Measurements from ENCODE around the gene ITGAD.
"Not testable (repeated sequence)": the region's sequence is repeated elsewhere in the genome, so short reads cannot be mapped to it uniquely, and the experiment has no call there.

Gene ITGAD

DNA sequence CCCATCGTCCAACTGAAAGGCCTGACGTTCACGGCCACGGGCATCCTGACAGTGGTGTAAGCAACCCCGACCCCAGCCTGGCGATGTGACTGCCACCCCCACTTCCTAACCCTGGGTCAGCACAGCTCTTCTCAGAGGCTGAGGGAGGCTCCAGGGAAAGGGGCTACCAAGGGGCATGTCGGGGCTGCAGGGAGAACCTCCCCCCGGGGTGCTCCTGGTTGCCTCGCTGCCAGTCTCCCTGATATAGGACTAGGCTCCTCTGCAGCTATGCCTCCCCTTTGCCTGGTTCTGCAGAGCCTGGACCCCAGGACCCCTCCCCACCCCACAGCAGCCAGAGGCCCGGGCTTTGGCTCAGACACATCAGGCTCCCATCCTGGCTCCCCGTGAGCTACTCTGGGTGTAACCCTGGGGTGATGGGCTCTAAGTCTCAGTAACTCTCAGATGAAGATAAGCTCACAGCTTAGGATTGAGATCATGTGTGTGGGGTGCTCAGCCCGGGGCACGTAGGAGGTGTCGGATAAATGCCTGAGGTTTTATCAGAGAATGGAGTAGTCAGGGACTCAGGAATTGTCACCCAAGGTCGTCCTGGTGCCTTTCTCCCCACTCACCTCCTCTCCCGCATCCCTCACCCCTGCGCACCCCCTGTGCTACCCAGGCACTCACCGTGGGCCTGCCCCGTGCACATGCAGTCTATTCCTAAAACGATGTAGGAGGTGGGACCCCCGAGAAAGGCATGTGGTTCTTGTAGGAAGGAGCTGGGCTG is 10.6 kb downstream of the ITGAD start:
- no peak for DNase-seq (ENCODE audit: low spot score)

DNA sequence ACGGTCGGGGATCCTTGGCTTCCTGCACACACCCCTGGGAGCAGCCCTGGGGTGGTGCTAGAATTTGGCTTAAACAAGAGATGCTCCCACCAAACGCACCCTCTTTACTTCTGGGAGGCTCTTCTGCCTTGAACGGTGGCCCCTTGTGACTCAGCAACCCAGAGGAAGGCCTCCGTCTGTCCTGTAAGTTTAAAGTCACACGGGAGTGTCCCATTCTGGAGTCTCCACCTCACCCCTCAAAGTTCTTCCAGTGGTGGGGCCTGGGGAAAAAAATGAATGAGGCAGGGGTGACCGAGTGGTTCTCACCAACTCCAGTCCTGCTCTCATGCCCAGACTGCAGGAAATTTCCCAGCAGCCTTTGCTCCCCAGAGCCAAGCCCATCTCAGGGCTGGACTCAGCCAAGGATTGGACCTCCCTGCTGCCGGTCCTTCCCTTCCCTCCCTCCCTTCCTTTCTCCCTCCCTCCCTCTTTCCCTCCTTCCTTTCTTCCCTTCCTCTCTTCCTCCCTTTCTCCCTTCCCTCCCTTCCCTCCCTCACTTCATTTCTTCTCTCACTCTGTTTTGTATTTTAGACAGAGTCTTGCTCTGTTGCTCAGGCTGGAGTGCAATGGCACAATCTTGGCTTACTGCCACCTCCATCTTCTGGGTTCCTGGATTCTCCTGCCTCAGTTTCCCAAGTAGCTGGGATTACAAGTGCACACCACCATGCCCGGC is 11.4 kb downstream of the ITGAD start:
- no peak for DNase-seq (ENCODE audit: low spot score)

DNA sequence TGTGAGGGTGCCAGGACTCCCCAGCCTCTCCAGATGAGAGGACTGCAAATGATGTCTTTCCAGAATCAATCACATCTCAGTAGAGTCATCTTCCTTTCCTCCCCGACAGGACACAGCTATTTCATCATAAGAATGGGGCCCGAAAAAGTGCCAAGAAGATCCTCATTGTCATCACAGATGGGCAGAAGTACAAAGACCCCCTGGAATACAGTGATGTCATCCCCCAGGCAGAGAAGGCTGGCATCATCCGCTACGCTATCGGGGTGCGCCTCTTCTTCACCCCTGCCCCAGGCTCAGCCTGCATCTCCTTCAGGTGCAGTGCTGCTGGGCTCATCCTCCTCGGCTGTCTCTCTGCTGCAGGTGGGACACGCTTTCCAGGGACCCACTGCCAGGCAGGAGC is 14.3 kb downstream of the ITGAD start:
- no peak for DNase-seq (ENCODE audit: low spot score)

DNA sequence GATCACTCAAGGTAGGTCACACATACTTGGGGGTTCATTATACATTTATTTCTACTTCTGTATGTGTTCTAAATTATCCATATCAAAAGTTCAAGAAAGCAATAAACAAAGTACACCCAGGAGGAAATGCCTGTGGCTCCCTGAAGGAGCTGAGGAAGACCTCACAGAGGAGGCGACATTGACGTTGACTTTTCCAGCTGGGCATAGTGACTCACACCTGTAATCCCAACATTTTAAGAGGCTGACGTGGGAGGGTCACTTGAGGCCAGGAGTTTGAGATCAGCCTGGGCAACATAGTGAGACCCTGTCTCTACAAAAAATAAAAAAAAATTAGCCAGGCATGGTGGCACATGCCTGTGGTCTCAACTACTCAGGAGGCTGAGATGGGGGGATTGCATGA is 16.3 kb downstream of the ITGAD start:
- no peak for DNase-seq (ENCODE audit: low spot score)

DNA sequence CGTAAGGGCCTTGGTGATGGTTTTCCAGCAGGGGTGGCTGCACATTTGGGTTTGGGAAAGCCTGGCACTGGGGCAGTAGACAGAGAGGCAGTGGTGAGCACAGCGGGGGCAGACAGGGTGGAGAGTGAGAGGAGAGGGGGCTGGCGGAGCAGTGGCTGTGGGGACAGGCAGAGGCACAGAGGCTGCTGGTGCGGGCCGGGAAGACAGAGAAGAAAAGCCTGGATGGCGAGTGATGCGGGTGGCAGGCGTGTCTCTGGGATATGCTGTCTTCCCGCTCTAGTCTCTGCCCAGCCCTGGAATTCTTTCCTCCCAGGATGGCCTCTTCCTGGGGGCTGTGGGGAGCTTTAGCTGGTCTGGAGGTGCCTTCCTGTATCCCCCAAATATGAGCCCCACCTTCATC is 16.9 kb downstream of the ITGAD start:
- no peak for DNase-seq (ENCODE audit: low spot score)

DNA sequence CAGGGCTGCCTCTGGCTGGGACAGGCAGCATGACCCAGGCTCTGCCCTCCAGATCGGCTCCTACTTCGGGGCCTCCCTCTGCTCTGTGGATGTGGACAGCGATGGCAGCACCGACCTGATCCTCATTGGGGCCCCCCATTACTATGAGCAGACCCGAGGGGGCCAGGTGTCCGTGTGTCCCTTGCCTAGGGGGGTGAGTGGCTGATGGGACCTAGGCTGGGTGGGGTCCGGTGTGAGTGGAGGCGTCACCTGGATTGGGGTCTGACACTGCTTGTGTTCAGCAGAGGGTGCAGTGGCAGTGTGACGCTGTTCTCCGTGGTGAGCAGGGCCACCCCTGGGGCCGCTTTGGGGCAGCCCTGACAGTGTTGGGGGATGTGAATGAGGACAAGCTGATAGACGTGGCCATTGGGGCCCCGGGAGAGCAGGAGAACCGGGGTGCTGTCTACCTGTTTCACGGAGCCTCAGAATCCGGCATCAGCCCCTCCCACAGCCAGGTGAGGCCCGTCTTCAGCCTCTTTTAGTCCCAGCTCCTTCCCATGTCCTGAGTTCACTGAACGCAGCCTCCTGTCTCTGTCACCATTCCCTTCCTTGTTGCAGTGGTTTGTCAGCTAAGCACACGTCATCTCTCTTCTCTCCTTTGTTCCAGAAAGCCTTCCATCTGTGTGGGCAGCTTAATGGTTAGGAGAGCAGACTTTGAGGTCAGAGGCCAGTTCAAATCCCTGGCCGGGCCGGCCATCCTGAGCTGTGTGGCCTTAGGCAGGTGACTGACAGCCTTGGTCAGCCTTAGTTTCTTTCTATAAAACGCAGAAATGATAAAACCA is 18.1 kb downstream of the ITGAD start:
- no peak for DNase-seq (ENCODE audit: low spot score)

DNA sequence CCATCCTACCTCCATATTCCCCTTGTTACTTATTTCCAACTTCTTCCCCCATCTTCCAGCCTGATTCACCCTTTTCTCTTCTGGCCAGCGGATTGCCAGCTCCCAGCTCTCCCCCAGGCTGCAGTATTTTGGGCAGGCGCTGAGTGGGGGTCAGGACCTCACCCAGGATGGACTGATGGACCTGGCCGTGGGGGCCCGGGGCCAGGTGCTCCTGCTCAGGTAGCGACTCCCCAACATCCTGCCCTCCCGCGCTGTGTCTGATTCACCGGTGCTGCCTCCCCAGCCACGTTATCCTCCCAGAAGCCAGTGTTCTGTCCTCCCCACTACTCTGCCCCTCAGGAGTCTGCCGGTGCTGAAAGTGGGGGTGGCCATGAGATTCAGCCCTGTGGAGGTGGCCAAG is 19.6 kb downstream of the ITGAD start:
- DNase-seq (ENCODE audit: low spot score): no peak

DNA sequence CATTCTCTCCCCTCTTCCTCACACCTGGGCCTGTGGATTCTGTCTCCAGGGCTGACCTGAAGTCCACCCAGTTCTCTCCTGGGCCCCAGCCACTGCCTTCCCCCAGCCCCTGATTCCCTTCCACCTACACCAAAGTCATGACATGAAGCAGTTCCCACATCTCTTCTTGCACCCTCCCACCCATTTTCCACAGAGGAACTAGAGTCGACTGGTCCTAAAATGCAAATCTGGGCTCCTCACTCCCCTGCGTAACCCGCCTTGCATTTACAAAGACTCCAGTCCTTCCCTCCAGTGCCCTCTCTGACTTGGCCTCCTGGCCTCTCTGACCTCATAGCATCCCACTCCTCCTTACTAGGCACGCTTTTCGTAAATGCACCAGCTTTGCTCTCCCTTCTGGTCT is 20.2 kb downstream of the ITGAD start:
- no peak for DNase-seq (ENCODE audit: low spot score)

DNA sequence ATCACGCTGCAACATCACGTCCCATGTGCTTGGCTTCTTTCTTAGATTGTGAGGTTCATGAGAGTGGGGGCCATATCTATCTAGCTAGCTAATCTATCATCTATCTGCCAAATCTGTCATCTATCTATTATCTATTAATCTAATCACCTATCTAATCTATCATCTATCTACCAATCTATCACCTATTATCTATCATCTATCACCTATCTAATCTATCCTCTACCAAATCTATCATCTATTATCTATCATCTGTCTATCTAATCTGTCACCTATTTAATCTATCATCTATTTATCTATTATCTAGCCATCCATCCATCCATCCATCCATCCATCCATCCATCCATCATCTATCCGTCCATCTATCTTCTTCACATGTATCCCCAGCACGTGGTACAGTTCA is 20.8 kb downstream of the ITGAD start:
- DNase-seq (ENCODE audit: low spot score): no peak

DNA sequence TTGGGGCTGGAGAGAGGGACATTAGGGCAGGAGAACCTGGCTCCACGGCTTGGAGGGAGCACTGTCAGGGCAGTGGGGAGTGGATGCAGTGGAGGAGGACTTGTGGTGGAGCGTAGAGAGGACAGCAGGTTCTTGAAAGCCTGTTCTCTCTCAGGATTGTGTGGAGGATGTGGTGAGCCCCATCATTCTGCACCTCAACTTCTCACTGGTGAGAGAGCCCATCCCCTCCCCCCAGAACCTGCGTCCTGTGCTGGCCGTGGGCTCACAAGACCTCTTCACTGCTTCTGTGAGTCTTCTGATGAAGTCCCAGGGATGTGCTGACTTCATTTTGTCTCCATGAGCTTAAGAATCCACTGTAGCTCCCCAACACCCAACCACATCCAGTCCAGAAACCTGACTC is 21.6 kb downstream of the ITGAD start:
- DNase-seq (ENCODE audit: low spot score): no peak

DNA sequence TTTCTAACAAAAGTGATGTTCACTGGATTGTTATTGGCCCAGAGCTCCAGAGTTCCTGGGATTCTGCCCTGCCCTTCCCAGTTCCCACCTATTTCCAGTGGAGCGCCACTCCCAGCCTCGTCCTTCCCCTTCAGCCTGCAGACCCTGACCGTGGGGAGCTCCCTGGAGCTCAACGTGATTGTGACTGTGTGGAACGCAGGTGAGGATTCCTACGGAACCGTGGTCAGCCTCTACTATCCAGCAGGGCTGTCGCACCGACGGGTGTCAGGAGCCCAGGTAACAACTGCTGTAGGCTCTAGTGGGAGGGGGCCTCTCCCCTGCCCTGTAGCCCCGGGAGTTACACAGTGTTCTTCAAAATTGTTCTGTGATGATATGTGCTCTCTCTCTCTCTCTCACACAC is 23.2 kb downstream of the ITGAD start:
- no peak for DNase-seq (ENCODE audit: low spot score)

DNA sequence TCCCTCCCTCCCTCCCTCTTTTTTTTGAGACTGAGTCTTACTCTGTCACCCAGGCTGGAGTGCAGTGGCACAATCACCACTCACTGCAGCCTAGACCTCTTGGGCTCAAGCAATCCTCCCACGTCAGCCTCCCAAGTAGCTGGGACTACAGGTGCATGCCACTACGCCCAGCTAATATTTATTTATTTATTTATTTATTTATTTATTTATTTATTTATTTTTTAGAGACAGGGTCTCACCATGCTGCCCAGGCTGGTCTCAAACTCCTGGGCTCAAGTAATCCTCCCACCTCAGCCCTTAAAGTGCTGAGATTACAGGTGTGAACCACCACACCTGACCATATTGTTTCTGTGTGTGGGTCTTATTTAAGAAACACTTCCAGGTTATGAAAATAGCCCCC is 23.9 kb downstream of the ITGAD start:
- not testable (repeated sequence) for DNase-seq (ENCODE audit: low spot score)

DNA sequence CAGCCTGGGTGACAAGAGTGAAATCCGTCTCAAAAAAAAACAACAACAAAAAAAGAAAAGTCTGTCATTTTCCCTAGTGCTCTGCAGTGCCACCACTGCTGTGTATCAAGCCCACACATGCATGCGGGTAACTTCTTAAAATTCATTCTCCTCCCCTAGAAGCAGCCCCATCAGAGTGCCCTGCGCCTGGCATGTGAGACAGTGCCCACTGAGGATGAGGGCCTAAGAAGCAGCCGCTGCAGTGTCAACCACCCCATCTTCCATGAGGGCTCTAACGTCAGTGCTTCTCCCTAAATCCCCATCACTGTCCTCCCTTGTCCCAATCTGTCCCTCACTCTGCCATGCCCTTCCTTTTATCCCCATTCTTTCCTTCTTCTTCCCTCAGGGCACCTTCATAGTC is 24.8 kb downstream of the ITGAD start:
- DNase-seq (ENCODE audit: low spot score): no peak

DNA sequence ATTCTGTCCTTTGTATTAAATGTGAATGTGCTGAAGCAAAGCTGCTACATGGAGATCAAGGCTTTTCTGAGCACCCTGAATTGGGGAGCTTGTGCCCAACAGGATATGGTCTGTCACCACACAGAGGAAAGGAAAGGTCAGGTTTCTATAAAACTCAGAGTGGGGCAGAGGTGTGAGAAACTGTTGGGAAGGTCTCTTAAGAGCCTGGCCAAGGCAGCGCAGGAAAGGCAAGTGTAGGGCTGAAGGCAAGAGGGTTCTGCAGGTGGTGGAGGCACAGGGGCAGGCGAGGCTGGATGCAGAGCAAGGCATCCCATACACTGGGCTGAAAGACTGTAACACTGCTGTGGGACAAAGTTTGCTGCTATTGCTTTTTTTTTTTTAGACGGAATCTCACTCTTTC is 26.9 kb downstream of the ITGAD start:
- DNase-seq (ENCODE audit: low spot score): no peak

DNA sequence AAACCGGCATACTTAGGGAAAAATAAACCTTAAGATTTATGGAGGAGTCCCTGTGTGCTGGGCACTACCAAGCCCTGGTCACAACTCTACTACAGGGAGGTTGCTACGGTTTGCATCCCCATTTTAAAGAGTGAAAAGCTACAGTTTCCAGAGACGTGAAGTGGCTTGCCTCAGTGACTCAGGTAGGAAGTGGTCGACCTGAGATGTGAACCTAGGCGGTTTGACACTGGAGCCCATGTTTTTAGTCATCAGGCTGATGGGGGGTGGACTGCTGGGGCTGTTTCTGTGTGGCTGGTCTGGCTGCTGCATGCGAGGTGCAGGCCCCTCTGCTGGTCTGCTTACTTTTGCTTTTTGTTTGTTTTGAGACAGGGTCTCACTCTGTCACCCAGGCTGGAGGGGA is 28.5 kb downstream of the ITGAD start:
- DNase-seq (ENCODE audit: low spot score): no peak

DNA sequence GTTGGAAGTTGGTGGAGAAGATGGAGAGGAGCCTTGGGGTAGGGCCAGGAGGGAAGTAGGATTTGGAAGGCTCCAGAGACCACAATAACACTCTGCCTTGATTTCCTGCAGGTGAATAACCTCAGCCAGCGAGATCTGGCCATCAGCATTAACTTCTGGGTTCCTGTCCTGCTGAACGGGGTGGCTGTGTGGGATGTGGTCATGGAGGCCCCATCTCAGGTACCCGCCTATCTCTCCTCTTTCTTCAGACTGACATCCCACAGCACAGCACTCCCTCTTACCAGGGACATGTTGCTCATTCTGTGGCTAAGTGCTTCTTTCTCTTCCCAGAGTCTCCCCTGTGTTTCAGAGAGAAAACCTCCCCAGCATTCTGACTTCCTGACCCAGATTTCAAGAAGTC is 30.1 kb downstream of the ITGAD start:
- DNase-seq (ENCODE audit: low spot score): no peak

DNA sequence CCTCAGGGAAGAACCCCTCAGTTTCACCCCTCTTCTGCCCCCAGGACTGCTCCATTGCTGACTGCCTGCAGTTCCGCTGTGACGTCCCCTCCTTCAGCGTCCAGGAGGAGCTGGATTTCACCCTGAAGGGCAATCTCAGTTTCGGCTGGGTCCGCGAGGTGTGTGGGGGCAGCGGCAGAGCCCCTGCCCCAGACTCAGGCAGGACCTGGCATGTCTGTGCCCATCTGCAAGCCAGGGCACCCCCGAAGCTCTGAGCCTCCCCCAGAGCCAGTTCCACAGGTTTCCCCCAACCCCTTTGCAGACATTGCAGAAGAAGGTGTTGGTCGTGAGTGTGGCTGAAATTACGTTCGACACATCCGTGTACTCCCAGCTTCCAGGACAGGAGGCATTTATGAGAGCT is 30.7 kb downstream of the ITGAD start:
- no peak for DNase-seq (ENCODE audit: low spot score)

DNA sequence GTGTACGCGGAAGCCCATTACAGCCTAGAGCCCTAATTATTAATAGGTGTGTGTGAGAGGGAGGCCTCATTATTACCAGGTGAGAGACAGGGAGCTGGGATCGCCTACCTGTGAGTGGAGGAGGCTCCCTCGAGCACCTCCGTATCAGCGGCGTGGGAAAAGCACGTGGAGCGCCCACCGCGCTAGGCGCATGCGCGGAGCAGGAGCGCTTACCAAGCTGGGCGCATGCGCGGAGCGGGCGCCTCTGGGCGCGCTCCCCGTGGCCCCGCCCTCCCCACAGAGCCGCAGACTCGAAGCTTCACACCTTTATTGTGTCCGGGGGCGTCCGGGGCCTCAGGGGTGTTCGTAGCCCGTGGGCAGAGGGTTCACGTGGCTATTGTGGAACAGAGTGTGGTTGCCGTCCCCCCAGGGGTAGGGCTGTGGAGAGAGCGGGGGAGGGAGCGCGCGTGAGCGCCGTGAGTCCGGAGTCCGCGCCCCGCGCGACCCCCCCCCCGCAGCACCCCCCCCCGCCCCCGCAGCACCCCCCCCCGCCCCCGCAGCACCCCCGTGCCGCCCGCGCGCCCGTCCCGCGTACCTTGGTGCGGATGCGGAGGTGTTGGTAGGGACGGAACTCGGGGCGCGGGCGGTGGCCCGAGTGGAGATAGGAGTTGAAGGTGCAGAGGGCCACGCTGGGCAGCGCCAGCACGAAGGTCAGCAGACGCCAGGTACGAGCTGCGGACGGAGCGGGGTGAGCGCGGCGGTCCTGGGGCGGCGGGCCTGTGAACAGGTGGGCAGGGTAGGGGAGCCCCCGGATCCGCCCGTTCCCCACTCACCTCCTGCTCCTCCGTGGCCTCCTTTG is 34.5 kb downstream of the ITGAD start:
- no peak for DNase-seq (ENCODE audit: low spot score)

DNA sequence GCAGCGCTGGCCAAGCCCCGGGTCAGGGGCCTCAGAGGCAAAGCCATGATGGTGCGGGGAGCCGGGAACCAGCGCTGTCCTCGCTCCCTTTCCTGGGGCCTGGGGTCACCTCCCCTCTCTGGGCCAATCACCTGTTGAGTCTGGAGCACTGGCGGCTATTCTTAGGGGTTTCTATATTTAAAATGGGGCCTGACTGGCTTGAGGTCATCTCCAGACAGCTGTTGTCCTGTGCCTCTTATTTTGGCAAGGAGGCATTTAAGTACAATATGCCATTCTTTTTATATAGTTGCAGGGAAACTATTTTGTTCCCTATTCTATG is 35.1 kb downstream of the ITGAD start, which contains the start of gene COX6A2:
COX6A2 (minus strand) TSS at position 82 of the 319 bp plus-strand sequence; CDS start at position 47, 35 bp downstream.
- DNase-seq (ENCODE audit: low spot score): no peak

DNA sequence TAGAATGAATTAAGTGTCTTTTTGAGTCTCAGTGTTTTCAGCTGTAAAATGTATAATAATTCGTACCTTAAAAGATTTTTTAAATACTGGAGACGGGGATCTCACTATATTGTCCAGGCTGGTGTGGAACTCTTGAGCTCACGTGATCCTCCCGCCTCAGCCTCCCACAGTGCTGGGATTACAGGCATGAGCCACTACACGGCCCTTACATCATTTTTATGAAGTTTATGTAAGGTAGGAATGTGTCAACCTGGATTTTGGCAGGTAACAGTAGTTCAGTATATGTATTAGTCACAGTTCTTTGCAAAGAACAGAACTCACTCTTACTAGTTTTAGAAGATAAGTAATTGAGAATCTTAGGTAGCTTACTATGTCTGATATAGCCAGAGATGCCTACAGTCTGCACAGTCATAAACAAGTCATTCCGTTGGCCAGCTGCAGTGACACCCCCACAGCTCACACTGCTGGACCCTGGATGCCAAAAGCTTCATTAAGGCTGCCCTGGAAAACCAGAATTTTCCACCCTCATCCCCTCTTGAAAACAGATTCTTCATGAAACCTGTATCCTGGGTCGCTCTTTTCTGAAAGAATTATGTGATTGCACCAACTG is 35.6 kb downstream of the ITGAD start:
- no peak for DNase-seq (ENCODE audit: low spot score)

DNA sequence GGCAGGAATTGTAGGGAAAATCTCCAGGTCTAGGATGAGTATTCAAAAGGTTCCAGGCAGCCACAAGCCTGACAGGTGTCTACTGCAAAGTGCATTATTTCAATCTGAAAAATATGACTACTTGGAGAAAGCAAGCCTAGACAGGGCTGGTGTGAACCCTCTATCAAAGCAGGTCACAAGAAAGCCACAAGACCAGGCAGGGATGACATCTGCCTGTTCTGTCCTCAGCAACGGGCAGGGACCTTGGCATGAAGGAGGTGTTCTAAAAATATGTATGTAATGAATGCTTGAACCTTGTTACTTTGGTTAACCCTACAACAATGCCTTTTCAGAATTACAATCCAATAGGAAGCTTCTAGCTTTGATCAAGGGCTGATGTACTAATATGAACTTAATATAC is 36.2 kb downstream of the ITGAD start:
- no peak for DNase-seq (ENCODE audit: low spot score)

DNA sequence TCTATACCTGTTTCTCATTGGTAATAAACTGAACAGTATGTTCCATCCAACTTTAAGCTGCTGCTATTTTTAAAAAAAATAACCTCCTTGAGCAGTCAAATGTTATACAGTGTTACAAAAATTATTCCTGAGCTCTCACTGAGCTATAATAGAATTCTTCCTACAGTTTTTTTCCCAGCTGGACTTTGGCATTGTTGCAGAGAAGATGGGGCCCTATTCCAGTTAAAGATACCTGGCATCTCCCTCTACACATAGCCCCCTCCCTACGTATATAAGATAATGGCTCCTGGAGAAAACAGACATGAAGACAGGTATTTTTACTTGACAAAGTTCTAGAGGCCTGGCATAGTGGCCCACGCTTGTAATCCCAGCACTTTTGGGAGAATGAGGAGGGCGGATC is 36.7 kb downstream of the ITGAD start:
- no peak for DNase-seq (ENCODE audit: low spot score)
